ENCODE results near the gene FBRSL1. TPM values are rescaled to one million over a fixed set of nuclear protein-coding genes. Genes with fewer than 3 reads are reported as not detected.
"Not testable (repeated sequence)": the region's sequence is repeated elsewhere in the genome, so short reads cannot be mapped to it uniquely, and the experiment has no call there.

The FBRSL1 gene
- total RNA-seq, 1 donor from 2014 or later: 7.5 TPM

DNA sequence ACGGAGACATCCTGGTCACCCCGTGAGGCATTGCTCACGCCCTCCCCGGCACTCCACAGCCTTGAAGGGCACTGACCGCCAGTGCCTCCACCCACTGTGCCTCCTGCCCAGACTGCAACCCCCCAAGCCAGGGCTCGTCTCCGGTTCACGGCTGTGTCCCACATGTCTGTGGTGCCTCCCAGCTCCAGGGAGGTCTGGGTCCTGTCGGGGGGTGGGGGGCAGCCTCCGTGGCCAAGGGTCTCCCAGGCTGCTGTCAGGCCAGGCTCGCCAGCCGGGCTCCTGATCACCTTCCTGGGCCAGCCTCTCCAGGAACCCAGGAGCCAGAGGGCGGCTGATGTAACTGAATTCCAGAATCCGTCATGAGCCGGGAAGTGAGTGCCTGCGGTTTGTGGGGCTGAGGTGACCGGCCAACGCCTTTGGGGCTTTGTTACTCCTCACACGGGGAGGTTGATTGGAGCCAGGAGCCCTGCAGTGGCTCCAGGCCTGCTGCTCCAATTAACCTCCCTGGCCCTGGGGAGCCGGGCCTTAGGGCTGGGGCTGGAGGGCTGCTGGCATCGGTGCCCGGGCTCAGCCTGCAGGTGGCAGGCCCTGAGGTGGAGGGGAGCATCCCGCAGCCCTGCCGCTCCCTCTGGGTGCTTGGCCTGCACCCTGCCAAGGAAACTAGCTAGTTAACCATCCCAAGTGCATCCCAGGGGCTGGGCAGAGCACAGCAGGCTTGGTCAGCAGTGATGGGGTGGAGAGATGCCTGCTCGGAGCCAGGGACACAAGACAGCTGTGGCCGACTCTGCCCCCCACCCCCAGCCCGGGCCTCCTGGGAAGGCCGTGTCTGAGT, 36.4 kb upstream of the FBRSL1 start:
- DNase-seq (ENCODE audit: low spot score): no peak

DNA sequence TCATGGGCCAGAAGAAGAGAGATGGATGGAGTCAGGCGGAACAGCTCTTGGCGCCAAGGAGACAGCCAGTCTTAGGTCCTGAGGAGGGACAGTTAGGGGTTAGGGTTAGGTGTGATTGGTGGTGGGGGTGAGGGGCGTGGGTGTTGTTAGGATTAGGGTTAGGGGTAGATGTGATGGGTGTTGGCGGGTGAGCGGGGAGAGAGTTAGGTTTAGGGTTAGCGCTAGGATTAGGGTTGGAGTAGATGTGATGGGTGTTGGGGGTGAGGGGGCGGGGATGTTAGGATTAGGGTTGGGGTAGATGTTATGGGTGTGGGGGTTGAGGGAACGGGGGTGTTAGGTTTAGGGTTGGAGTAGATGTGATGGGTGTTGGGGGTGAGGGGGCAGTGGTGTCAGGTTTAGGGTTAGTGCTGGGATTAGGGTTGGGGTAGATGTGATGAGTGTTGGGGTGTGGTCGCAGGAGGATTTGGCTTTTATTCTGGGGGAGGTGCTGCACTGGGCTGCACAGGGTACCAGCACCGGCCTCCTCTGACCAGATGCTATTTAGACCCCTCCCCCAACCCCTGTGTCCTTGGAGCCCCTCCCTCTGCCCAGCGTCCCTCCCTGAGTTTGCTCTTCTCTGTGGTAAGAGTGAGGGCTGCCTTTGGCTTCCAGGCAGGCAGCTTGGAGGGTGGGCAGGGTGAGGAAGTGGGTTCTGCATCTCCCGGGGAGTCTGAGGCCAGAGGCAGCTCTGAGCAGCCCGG, 35.6 kb upstream of the FBRSL1 start:
- no peak for DNase-seq (ENCODE audit: low spot score)

DNA sequence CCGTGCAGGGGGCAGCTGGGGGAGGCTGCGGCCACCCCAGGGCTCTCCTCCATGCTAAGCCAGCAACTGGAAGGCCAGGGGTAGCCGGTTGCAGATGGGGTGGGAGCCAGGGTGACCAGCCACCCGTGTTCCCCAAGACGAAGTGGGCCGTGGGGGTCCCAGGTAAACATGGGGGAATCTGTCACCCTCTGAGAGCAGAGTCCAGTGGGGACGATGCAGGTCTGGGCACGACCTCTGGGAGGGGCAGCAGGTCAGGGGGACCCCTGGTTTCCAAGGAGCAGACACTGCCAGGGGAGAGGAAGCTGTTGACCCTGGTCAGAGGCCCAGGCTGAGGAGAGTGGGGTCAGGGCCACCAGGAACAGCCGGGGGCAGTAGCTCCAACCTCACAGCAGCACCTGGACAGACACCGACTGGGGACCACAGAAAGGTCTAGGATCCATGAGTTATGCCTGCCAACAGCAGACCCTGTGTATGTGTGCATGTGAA, 35.0 kb upstream of the FBRSL1 start:
- no peak for DNase-seq (ENCODE audit: low spot score)

DNA sequence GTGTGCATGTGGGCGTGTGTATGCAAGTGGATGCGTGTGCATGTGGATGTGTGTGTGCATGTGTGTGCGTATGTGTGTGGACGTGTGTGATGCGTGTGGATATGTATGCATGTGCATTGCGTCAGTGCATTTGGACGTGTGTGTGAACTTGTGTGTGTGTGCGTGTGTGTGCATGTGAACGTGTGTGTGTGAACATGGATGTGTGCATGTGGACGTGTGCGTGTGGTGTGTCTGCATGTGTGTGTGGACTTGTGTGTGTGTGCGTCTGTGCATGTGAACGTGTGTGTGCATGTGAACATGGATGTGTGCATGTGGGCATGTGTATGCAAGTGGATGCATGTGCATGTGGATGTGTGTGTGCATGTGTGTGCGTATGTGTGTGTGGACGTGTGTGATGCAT, 34.4 kb upstream of the FBRSL1 start:
- DNase-seq (ENCODE audit: low spot score): no peak

DNA sequence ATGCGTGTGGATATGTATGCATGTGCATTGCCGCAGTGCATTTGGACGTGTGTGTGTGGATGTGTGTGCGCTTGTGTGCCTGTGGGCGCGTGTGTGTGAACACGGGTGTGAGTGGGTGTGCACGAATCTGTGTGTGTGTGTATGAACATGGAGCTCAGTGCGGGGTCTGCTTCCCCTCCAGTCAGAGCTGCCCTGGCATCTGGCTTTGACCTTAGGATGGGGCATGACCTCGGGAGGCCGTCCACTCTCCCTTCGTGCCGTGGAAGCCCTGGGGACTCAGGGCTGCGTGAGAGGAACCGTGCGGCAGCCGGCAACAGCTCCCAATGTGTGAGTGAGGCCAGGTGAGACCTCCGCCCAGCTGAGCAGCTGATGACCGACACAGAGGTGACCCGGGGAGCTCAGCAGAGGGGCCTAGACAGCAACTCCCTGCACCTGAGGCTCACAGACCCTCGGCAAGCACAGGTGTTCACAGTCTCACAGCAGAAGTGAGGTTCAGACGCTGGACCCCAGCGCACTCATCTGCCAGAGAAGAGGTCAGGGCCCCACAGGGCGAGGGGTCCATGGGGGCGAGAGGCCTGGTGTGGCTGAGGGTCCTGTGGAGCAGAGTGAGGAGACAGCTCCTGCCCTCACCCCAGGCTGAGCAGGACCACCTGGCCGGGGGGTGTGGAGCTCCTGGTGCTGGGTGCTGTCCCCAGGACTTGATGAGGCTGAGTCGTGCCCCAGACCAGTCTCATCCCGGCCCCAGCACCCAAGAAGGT, 33.6 kb upstream of the FBRSL1 start:
- no peak for DNase-seq (ENCODE audit: low spot score)

DNA sequence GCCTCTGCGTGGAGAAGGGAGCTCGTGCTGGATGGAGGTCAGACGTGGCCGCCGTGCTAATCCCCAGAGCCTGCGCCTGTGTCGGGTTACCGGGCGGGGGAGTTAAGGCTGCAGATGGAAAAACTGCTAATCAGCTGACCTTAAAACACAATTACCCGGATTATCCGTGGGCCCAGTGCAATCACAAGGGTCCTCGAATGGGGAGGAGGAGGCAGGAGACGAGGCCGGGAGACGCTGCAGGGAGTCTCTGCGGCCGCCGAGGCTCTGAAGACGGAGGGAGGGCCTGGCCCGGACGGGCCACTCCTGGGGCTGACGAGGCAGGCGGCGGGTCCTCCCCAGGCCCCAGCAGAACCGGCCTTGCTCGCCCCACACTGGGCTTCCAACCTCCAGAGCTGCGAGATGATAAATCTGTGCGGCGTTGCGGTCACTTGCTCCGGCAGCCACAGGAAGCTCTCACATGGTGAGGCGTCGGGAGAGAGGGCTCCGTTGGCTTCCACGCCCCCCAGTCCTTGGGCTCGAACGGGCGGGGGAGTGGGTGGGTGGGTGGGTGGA, 32.9 kb upstream of the FBRSL1 start:
- DNase-seq (ENCODE audit: low spot score): no peak

DNA sequence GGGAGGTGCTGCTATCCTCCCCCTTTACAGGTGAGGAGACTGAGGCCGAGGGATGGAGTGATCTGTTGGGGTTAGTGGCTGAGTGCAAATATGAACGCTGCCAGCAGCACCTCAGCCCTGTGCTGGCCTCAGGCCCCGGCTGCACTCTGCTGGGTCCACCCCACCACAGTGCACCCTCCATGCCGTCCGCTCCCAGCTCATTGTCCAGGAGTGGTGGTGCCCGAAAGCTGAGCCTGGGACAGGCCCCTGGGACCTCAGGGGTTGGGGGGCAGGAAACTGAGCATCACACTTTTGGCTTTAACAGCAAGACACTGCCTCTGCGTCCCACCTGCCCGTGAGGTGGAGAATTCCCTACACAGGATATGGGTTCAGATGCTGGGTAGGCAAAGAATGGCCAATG, 31.5 kb upstream of the FBRSL1 start:
- DNase-seq (ENCODE audit: low spot score): no peak

DNA sequence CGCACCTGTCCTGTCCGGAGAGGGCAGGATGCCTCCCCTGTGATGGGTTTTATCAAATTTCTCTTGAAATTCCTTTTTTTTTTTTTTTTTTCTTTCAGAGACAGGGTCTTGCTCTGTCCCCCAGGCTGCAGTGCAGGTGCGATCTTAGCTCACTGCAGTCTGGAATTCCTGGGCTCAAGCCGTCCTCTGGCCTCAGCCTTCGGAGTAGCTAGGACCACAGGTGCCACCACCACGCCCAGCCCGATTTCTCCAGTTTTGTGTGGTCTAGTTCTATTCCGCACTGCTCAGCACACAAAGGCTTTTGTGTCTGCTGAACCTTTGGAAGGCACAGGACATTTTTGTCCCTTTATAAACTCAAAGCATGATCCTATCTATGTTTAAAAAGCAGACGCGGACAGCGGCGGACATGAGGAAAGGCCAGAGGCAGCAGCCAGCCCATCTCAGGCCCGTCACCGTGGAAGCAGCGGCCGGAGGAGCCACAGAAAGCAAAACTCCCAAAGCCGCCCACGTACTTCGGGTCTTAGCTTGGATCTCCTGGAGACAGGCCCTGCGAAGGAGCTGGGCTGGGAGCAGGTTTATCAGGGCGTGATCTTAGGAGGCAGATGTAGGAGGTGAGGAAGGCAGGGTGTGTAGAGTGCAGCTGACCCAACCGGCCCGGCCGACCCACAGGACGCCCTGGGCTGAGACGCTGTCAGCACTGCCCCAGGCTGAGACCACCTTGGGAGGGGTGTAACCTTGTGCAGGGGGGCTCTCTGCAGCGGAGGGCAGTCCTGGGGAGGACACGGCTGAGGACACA, 30.9 kb upstream of the FBRSL1 start:
- DNase-seq (ENCODE audit: low spot score): no peak

DNA sequence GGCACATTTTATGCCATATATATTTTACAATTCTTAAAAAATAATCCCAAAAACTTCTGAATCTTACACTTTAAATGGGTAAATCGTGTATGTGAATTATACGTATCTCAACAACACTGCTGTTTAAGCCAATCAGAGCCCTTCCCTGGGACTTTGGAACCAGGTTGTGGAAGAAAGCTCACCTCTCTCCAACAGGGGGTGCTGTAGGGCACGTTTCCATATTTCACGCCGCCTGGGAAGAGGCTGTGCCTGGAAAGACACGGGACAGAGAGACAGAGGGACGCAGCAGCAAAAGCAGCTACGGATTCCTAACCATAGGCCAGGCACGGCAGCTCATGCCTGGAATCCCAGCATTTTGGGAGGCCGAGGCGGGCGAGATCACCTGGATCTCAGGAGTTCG, 29.4 kb upstream of the FBRSL1 start:
- no peak for DNase-seq (ENCODE audit: low spot score)

DNA sequence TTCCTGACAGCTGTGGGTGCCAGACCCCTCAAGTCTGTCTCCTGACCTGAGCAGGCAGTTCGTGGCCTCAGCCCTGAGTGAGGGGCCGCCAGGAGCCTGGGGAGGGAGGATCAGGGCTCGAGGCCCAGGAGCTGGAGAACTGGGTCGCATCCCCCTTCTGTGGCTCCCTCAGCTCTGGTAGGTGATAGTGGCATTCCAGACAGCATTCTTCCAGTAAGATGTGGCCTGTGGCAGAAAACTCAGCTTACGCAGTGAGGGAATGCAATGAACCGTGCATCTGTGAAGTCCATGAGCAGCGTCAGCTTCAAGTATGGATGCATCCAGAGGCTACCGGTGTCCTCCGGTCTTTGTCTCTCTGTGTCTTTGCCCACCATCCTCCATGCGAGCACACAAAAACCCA, 28.4 kb upstream of the FBRSL1 start:
- no peak for DNase-seq (ENCODE audit: low spot score)

DNA sequence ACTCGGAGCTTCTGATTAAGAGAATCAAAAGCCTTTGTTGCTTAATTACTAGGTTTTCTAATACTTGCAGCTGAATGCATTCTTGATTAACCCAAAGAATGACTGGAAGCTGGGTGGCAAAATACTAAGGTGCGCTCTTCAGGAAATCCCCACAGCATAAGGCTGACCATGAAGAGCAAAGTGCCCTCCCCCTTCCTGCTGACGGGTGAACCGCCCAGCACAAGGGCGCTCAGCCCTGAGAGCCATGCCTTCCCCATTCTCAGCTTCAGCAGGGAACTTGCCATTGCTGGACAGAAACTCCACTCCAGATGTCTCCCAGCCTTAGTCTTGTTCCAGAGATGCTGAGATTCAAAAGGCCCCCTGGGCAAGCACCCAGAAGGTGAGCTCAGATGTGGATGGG, 27.2 kb upstream of the FBRSL1 start:
- DNase-seq (ENCODE audit: low spot score): no peak

DNA sequence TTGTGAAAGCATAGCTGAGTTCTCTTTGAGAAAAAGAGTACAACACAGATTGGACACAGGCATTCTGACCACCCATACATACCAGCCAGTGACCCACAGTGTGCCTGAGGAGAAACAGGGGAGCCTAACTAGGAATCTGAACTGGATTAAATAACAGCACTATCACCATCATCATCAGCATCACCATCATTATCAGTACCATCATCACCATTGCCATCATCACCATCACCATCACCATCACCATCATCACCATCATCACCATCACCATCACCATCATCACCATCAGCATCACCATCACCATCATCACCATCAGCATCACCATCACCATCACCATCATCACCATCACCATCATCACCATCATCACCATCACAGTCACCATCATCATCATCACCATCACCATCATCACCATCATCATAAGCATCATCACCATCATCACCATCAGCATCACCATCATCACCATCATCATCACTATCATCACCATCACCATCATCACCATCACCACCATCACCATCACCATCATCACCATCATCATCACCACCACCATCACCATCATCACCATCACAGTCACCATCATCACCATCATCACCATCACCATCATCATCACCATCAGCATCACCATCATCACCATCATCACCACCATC, 26.5 kb upstream of the FBRSL1 start:
- DNase-seq (ENCODE audit: low spot score): not testable (repeated sequence)

DNA sequence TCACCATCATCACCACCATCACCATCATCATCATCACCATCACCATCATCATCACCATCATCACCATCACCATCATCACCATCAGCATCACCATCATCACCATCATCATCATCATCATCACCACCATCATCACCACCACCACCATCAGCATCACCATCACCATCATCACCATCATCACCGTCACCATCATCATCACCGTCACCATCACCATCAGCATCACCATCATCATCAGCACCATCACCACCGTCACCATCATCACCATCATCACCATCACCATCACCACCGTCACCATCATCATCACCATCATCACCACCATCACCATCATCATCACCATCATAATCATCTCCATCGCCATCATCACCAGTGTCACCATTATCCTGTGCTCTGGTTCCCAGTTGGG, 25.6 kb upstream of the FBRSL1 start:
- not testable (repeated sequence) for DNase-seq (ENCODE audit: low spot score)

DNA sequence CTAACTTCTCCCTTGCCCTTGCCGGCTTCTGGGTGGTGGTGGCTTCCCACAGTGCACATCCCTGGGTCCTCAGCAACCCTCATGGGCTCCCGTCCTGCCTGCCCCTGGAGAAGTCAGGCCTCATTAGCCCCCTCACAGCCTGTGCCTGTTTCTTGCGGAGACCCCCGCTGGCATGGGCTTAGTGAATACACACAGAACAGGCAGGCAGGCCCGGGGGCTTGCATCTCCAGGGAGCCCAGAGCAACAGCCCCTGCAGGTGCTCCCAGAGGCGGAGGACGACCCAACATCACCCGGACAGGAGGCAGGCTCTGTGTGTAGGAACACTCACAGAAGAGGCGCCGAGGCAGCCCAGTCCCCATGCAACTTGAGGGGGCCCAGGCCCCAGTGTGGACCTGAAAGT, 25.1 kb upstream of the FBRSL1 start:
- DNase-seq (ENCODE audit: low spot score): no peak

DNA sequence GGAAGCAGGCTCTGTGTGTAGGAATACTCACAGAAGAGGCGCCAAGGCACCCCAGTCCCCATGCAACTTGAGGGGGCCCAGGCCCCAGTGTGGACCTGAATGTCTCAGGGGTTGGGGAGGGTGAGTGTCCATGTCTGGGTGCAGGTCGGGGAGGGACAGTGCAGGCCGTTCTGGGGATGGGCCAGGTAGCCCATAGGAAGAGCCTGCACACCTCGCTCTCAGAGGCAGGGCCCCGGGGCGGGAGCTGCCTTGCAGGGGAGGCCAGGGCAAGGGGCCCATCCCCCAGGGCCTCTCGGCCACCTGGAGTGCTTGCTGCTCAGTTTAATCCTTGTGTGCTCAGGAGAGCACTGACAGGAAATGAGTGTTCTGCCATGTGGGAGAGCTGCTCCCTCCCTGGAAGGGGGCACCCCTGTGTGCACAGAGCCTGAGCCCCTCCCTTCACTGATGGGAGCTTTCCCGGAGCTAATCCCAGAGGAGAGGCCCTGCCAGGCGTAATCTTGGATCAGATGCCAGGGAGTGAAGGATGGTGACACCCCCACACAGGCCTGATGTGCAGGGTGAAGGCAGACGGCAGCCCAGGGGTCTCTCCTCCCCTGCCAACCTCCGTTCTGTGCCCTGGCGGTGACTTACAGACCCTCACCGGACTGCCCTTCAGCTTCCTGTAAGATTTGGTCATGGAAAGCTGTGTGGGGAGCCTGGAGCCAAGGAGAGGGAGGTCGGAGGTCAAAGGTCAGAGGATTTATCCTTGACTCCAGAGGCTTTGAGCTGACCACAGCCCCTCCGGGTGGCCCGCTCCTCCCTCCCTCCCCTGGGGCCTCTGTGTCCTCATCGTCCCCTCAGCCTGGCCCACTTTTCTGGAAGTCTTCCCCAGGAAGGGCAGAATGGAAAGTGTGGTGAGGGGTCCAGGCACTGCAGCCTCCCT, 24.4 kb upstream of the FBRSL1 start:
- no peak for DNase-seq (ENCODE audit: low spot score)

DNA sequence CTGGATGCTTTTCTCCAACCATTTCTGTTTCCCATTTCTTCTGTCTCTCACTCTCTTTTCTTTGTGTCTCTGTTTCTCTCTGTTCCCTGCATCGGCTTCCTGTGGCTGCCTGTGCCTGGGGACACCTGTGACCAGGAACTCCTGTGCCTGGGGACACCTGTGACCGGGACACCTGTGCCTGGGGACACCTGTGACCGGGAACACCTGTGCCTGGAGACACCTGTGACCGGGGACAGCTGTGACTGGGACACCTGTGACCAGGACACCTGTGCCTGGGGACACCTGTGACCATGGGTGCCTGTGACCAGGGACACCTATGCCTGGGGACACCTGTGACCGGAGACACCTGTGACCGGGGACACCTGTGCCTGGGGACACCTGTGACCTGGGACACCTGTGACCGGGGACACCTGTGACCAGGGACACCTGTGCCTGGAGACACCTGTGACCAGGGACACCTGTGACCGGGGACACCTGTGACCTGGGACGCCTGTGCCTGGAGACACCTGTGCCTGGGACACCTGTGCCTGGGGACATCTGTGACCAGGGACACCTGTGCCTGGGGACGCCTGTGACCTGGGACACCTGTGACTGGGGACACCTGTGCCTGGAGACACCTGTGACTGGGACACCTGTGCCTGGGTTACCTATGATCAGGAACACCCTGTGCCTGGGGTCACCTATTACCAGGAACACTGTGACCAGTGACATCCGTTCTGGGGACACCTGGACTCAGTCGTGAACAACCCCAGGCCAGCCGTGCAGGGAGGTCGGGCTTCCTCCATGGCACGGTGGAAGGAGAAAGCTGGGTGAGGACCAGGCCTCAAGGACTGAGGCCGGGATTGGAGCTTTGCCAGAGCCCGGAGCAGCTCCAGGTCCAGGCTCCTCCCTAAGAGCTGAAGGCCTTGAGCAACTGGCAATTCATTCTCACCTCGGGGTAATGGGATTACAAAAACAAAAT, 23.4 kb upstream of the FBRSL1 start:
- no peak for DNase-seq (ENCODE audit: low spot score)

DNA sequence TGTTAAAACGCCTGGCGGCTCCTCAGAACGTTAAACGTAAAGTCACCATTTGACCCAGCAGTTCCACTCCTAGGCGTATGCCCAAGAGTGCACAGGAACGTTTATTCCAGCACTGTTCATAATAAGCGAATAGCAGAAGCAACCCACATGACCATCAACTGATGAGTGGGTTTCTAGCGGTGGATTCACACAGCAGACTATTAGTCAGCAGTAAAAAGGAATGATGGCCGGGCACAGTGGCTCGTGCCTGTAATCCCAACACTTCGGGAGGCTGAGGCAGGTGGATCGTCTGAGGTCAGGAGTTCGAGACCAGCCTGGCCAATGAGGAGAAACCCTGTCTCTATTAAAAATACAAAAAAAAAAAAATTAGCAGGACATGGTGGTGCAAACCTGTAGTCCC, 22.4 kb upstream of the FBRSL1 start:
- DNase-seq (ENCODE audit: low spot score): no peak

DNA sequence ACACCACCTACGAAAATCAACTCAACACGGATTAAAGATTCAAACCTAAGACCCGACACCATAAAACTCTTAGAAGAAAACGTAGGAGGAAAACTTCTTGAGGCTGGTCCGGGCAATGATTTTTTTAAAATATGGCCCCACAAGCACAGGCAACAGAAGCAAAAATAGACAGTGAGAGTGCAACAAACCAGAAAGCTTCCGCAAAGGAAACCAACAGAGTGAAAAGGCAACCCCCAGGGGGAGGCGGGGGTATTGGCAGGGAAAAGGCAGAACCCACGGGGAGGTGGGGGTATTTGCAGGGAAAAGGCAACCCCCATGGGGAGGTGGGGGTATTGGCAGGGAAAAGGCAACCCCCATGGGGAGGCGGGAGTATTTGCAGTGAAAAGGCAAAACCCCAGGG, 20.5 kb upstream of the FBRSL1 start:
- DNase-seq (ENCODE audit: low spot score): no peak

Data from umbilical cord (tissue), 2 donors.